ENCODE measurements around the gene SETD1B. TPM values are rescaled to one million over a fixed set of nuclear protein-coding genes. Genes with fewer than 3 reads are reported as not detected.
"Not testable (repeated sequence)": the region's sequence is repeated elsewhere in the genome, so short reads cannot be mapped to it uniquely, and the experiment has no call there.

SETD1B gene
- total RNA-seq, 1 donor from 2014 or later = 7.9 TPM

DNA sequence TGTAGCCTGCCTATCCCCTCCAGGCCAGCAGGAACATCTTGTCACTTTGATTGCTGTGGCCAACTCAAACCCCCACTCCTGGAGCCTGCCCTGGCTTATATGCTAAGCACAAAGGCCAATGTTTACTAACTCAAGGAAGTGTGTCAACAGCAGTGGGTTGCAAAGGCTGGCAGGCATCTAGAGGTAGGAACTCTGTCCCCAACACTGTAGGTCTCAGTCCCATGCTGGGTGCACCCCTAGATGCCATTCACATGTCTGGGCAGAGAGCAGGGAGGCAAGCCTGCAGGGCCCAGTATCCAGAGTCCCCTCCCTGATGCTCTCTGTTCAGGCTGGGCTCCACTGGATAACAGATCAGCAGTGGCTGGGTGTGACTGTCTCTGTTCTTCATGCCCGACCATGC, 56.4 kb downstream of the SETD1B start:
- H3K4me3 ChIP-seq = no peak overlapping the region
- H3K27me3 ChIP-seq (ENCODE audit: low read depth) = no peaks in the 10 kb centered on the region
- H3K4me1 ChIP-seq = peaks cover 20% of the 10 kb centered on the region
- no peak for DNase-seq
- TF ChIP-seq, protein P1, sequence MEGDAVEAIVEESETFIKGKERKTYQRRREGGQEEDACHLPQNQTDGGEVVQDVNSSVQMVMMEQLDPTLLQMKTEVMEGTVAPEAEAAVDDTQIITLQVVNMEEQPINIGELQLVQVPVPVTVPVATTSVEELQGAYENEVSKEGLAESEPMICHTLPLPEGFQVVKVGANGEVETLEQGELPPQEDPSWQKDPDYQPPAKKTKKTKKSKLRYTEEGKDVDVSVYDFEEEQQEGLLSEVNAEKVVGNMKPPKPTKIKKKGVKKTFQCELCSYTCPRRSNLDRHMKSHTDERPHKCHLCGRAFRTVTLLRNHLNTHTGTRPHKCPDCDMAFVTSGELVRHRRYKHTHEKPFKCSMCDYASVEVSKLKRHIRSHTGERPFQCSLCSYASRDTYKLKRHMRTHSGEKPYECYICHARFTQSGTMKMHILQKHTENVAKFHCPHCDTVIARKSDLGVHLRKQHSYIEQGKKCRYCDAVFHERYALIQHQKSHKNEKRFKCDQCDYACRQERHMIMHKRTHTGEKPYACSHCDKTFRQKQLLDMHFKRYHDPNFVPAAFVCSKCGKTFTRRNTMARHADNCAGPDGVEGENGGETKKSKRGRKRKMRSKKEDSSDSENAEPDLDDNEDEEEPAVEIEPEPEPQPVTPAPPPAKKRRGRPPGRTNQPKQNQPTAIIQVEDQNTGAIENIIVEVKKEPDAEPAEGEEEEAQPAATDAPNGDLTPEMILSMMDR (IDR thresholded peaks at IDR 0.05; ENCODE audit: borderline replicate concordance) = no peak
- no peaks in the 10 kb centered on the region for H3K9me3 ChIP-seq (replicated peaks)
- peak overlapping the region; percentile 89 for H3K27ac ChIP-seq (replicated peaks)
- no peaks in the 10 kb centered on the region for H3K36me3 ChIP-seq
- intact Hi-C loops (cut with micrococcal nuclease) = no loop called here

DNA sequence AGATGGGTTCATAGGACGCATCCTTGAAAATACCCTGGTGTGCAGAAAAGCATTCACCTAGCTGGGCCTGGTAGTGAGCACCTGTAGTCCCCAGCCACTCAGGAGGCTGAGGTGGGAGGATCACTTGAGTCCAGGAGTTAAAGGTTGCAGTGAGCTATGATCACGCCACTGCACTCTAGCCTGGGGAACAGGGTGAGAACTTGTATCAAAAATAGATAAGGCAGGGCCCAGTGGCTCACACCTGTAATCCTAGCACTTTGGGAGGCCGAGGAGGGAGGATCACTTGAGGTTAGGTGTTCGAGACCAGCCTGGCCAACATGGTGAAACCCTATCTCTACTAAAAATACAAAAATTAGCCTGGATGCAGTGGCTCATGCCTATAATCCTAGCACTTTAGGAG, 56.9 kb downstream of the SETD1B start:
- H3K27me3 ChIP-seq (ENCODE audit: low read depth); H3K4me3 ChIP-seq; intact Hi-C loops (cut with micrococcal nuclease); H3K36me3 ChIP-seq; DNase-seq; H3K27ac ChIP-seq (replicated peaks); H3K9me3 ChIP-seq (replicated peaks): not testable (repeated sequence)
- H3K4me1 ChIP-seq = peaks cover 20% of the 10 kb centered on the region

DNA sequence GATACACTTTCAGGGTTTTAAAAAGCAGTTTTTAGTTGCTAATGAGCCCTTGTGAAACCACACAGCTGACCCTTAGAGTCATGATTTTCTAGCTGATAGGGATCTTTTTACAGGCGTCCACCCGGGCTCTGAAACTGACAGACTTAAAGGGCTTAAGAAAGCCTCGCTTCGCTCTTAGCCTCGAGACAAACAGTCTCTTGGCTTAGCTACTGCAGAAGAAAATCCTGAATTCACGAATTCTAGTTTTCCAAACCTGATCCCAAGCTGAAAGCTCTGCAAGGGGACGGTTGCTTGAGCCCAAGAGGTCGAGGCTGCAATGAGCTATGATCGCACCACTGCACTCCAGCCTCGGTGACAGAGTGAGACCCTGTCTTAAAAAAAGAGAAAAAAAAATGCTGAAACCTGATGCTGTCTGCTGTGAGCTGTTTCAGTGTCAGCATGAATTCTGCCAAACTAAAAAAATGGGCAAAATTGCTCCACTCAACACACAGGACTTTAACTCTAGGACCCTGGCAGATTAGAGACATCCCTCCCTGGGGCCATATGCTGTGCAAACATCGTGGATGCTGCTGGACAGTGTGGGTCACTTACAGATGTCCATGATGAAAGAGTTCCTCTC, 57.9 kb downstream of the SETD1B start:
- Histone ChIP-seq H3K27ac (replicated peaks) (peak overlapping the region; percentile 33), H3K27me3 (ENCODE audit: low read depth) (no peaks in the 10 kb centered on the region), H3K36me3 (no peaks in the 10 kb centered on the region), H3K4me1 (peaks cover 20% of the 10 kb centered on the region), H3K4me3 (no peak overlapping the region), H3K9me3 (replicated peaks) (no peaks in the 10 kb centered on the region)
- DNase-seq = no peak
- TF ChIP-seq, protein P1 (IDR thresholded peaks at IDR 0.05; ENCODE audit: borderline replicate concordance) = no peak
- intact Hi-C loops (cut with micrococcal nuclease) = no loop called here

DNA sequence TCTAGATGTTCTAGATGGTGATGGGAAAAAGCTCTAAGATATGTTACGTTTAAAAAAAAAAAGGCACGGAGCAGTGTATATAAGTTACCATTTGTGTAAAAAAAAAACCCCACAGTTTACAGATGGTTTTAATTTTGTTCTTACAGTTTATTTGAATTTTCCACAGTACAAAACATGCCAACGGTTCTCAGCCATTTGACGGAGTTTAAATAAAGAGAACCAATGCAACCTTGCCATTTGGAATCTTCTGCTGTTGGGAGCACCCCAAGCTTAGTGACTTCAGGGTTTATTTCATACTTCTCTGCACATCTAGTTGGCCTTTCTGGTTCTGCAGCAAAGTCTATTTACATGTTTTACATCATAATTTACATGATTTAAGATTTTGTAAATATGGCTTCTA, 62.5 kb downstream of the SETD1B start:
- no peak for DNase-seq
- TF ChIP-seq, protein P1 (IDR thresholded peaks at IDR 0.05; ENCODE audit: borderline replicate concordance) = no peak
- Histone ChIP-seq H3K4me3 (no peak overlapping the region), H3K4me1 (no peaks in the 10 kb centered on the region), H3K27ac (replicated peaks) (no peak overlapping the region), H3K9me3 (replicated peaks) (no peaks in the 10 kb centered on the region), H3K36me3 (no peaks in the 10 kb centered on the region), H3K27me3 (ENCODE audit: low read depth) (no peaks in the 10 kb centered on the region)
- intact Hi-C loops (cut with micrococcal nuclease) = no loop called here

DNA sequence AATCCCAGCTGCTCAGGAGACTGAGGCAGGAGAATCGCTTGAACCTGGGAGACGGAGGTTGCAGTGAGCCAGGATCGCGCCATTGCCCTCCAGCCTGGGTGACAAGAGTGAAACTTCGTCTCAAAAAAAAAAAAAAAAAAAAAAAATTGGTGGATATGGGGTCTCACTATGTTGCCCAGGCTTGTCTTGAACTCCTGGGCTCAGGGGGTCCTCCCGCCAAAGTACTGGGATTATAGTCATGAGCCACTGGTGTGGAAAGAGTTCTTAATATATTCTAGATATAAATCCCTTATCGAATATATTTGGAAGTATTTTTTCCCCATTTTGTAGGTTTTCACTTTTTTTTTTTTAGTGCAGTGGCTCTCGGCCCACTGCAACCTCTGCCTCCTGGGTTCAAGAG, 65.4 kb downstream of the SETD1B start:
- H3K4me1 ChIP-seq; H3K36me3 ChIP-seq; H3K27ac ChIP-seq (replicated peaks); H3K27me3 ChIP-seq (ENCODE audit: low read depth); H3K9me3 ChIP-seq (replicated peaks); H3K4me3 ChIP-seq; DNase-seq; intact Hi-C loops (cut with micrococcal nuclease): not testable (repeated sequence)

DNA sequence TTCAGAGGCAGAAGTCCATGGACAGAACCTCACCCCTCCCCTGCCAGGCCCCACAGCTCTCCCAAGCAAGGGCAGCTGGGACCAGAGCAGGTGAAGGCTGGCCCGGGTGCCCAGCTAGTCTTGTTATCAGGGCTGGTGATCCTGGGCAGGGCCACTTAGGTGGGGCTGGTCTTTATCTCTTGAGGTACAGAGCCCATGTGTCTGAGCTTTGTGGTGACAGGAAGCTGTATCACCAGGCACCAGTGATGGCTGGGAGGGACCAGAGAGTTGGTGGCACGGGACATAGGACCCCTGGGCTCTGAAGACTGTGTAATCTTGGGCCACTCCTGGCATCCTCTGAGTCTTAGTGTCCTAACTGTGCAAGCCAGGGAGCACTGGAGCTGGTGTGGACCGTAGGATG, 67.7 kb downstream of the SETD1B start:
- Histone ChIP-seq H3K27ac (replicated peaks) (no peak overlapping the region), H3K9me3 (replicated peaks) (no peaks in the 10 kb centered on the region), H3K4me1 (no peaks in the 10 kb centered on the region), H3K4me3 (no peak overlapping the region), H3K36me3 (no peaks in the 10 kb centered on the region), H3K27me3 (ENCODE audit: low read depth) (no peaks in the 10 kb centered on the region)
- DNase-seq = no peak
- TF ChIP-seq, protein P1 (IDR thresholded peaks at IDR 0.05; ENCODE audit: borderline replicate concordance) = no peak
- intact Hi-C loops (cut with micrococcal nuclease) = no loop called here
